ENCODE data around the gene MANBA.

- TF ChIP-seq YY1 (IDR thresholded peaks at IDR 0.05; ENCODE audit: insufficient read depth, insufficient read length) (no peak), ZNF274 (IDR thresholded peaks at IDR 0.05; ENCODE audit: low read depth, low read length) (no peak), SUZ12 (IDR thresholded peaks at IDR 0.05; ENCODE audit: extremely low read depth, insufficient read depth, insufficient read length) (no peak)
Observed at GRCh38 chr4:102732678-102733077, 28.1 kb downstream of the MANBA start.

Measured in NT2/D1 (cell line).